ENCODE data around the gene BRMS1L.
"Not testable (repeated sequence)": the region's sequence is repeated elsewhere in the genome, so short reads cannot be mapped to it uniquely, and the experiment has no call there.

Gene BRMS1L
- 12.0 to 16.8 reads per million in 2 donors for total RNA-seq

GRCh38 chr14:35826218-35826951, at the start of gene BRMS1L:
Gene BRMS1L (plus strand): TSS chr14:35826338. CDS start chr14:35826517, 179 bp downstream.
- peak; percentile 92 to 99 (median 97) for DNase-seq

DNA sequence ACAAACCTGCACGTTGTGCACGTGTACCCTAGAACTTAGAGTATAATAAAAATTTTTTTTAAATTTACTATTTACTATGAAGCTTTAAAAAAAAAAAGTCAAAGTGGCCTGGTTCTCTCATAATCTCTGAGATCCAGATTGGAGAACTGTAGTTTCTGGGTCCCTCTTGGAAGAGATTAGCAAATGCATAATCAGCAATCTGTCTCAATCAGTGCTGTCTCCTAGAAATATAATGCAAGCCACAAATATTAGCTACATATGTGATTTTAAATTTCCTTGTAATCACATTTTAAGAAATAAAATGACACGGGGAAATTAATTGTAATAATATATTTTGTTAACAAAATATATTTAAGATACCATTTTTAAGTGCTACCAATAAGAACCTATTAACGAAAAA, 49.3 kb upstream of the BRMS1L start:
- DNase-seq, result no peak

DNA sequence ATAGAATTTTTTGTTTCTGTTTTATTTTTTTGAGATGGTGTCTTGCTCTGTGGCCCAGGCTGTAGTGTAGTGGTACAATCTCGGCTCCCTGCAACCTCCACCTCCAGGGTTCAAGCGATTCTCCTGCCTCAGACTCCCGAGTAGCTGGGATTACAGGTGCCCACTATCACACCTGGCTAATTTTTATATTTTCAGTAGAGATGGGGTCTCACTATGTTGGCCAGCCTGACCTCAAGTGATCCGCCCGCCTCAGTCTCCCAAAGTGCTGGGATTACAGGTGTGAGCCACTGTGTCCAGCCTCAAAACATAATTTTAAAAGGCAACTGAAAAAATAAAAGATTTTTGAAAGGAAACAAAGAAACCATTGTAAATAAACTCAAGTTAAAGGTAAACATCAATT, 48.6 kb upstream of the BRMS1L start:
- not testable (repeated sequence) for DNase-seq

- DNase-seq, result no peak
These were observed 46.8 kb upstream of the BRMS1L start for GRCh38 chr14:35779368-35779767.

DNA sequence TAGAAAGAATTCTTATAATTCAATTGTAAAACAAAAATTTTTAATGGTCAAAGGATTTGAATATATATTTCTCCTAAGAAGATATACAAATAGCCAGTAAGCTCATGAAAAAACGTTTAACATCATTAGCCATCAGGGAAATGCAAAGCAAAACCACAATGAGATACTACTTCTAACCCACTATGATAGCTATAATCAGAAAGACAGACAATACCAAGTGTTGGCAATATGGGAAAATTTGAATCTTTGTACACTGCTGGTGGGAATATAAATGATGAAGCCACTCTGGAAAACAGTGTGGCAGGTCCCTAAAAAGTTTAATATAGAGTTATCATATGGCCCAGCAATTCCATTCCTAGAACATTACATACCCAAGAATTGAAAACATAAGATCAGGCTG, 42.4 kb upstream of the BRMS1L start:
- DNase-seq, result no peak

DNA sequence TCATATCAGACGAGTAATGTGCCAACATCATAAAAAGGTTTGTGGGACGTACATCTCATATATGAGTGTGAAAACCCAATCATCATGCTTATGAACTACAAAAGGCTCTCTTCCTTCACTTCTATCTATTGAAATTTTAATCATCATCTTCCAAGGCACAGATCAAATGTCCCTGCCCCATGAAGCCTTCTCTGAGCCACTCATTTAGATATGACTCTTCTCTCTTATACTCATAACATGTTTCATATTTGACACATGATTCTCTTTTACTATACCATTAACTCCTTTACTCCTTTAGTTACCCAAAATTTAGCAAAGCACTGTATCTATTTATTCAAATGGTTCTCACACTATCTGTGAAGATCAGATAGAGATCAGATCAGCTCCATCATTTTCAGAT, 39.3 kb upstream of the BRMS1L start:
- peak in 1 of 5 experiments; percentile 14 for DNase-seq

DNA sequence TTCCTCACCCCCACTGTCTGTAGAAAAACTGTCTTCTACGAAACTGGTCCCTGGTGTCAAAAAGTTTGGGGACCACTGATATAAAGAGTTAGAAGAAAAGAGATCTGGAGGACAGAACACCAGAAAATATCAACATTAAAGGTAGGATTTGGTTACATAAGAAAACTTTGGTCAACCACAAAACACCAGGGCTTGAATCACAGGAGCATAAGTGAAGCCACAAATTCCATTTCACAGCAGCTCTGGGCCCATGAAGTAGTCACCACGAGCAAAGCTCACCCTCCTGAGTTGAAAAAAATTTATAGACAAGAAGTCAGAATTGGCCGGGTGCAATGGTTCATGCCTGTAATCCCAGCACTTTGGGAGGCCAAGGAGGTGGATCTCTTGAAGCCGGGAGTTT, 36.5 kb upstream of the BRMS1L start:
- DNase-seq, result peak in 1 of 5 experiments; percentile 61

DNA sequence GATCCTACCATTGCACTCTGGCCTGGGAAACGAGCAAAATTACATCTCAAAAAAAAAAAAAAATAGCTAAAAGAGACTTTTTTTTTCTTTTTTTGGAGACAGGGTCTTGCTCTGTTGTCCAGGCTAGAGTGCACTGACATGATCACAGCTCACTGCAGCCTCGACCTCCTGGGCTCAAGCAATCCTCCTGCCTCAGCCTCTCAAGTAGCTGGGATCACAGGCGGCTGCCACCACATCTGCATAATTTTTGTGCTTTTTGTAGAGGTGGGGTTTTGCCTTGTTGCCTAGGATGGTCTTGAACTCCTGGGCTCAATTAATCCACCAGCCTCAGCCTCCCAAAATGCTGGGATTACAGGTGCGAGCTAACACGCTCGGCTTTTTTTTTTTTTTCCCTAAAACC, 28.3 kb upstream of the BRMS1L start:
- no peak for DNase-seq

GRCh38 chr14:35806006-35806907, 19.9 kb upstream of the BRMS1L start:
- DNase-seq, result no peak

DNA sequence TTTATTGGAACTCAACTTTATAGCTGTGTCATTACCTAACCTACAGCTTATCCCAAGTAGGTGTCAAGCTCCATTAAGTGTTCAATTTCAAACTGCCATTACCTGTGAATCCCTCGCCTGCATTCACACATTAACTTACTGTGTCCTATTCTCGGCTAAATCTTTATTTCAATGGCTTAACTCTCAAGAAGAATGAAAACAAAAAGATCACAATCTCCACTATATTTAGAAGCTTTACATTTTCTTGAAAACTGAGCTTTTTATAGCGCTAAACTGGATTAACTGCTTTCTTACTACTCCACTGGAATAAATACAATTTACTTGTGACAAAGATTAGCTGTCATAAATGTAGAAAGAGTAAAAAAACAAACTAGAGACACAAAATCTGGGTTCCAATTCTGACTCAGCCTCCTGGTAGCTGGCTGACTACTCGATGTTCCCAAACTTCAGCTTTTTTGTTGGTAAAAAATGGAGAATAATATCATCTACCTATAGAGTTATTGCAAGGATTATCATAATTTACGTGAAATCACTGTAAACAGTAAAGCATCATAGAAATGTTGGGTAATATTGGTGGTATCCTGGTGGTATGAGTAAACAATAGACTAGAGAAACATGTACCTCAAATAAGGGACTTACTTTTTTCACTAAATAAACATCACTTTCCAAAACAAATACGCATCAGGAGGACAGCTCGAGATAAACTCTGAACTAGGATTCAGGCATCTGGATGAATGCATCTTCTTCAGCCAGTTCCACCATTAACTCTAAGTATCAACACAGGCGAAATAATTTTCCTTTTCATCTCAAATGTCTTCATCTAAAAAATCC, 18.8 kb upstream of the BRMS1L start:
- no peak for DNase-seq

DNA sequence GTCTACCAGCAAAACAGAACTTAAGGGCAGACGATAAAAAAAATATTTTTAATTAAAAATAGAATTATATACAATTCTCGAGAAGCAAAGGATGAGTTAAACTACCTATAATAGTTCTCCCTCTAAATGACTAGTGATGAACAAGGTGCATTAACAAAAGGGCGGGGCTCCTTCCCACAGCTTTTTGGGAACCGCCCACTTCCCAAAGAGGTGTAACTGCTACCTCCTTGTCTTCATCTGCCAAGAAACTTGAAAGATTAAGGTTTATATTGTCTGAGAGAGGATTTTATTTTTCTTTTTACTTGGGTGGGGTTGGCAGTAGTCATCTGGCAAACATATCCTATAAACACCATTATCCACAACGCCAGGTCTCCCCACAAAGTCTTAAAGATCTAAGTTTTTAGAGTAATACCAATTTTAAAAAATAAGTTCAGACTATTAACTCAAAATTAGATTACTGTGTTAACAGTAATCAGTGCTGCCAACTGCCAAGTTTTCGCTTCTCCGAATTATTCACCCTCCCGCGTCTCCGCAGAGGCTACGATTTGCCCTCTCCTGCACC, 18.0 kb upstream of the BRMS1L start:
- peak in 2 of 5 experiments; percentile 31 to 35 for DNase-seq

DNA sequence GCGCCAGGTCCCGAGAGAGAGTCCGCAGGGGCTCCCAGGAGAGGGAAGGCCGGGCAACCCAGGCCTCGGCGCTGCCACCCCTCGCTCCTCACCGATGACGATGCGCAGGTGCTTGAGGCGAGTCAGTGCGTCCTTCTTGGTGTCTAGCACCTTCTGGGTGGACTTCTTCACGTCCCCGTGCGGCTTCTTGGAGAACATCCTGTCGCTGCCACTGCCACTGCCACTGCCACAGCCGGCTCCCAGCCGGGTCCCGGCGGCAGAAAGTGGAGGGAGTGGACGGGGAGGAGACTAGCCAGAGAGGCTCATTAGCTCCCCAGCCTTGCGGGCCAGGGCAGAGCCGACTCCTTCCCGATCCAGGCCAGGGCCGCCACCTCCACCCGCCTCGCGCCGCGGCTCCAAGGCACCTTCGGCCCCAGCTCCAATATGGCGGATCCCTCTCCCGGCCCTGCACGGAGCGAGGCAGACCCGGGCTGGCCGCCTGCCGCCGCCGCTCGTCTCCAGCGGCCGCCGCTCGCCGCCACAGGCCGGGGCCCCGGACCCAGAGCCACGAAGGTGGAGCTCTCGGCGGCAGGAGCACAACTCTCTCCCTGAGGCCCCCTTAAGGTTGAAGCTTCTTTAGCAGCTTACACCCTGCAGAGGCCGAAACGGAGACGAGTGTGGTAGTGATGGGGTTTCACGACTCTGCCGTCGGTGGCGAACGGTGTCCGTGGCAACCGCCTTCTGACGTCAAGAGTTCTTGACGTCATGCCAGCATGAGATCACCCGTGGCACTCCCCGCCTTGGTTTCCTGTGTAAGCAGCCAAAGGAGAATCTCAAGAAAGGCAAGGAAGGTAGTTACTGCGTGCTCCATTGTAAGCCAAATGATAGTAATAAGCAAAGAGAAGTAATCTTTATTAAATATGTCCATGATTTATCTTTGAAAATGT, 17.2 kb upstream of the BRMS1L start, which contains the start of gene RALGAPA1:
TSS of gene RALGAPA1 (minus strand) at position 658 of the 926 bp plus-strand sequence. CDS start at position 198, 460 bp downstream.
- DNase-seq, result peak; percentile 76 to 98 (median 92)

DNA sequence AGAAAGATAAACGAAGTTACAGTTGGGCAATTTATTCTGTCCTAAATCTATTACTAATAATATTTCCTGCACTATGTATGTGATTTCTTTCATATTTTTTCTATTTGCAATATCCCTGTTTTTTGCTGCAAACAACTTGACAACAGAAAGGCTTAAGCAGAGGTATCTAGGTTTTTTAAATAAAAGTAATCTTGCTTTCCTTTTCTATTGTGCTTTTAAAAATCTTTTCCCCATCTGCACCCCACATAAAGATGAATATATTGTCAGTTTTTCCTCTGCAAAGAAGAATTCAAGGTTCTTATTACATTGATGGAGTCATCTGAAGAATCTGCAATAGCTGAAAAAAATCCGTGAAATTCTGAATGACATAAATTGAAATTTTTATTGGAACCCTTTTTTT, 16.5 kb upstream of the BRMS1L start:
- no peak for DNase-seq

DNA sequence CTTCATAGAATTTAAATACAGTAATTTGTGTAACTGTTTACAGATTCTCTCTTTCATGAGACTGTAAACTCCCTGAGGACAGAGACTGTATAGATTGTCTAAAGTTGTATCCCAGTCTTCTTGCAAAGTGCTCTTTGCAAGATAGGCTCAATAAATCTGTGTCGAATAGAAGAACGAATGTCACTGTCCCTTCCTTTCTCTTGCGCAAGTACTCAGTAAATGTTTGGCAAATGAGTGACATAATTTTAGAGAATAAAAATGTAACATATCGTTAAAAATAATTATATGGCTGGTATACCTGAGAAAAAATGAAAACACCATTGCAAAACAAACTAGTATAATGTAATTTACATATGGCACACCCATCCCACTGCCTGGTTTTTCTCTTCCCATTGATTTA, 15.2 kb upstream of the BRMS1L start:
- no peak for DNase-seq

DNA sequence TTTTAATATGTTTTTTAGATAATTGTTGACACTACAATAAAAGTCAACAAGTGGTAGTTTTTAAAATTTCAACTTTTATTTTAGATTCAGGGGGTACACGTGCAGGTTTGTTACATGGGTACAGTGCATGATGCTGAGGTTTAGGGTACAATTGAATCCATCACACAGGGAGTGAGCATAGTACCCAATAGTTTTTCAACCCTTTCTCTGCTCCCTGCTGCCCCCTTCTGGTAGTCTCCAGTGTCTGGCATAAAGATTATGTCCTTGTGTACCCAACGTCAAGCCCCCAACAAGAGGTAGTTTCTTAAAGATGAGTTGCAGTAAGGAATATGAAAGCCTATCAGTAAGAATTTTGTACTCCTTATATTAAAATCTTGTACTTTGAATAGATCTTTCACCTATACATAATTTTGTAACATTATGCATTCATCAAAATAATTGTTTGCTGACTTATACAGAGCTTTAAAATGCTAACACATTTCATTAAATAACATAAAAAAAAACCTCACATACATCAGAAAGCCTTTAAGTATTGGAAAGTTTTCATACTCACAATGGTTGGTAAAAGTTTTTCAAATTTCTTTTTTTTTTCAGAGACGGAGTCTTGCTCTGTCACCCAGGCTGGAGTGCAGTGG, 11.7 kb upstream of the BRMS1L start:
- DNase-seq, result peak; percentile 45 to 75 (median 66)

DNA sequence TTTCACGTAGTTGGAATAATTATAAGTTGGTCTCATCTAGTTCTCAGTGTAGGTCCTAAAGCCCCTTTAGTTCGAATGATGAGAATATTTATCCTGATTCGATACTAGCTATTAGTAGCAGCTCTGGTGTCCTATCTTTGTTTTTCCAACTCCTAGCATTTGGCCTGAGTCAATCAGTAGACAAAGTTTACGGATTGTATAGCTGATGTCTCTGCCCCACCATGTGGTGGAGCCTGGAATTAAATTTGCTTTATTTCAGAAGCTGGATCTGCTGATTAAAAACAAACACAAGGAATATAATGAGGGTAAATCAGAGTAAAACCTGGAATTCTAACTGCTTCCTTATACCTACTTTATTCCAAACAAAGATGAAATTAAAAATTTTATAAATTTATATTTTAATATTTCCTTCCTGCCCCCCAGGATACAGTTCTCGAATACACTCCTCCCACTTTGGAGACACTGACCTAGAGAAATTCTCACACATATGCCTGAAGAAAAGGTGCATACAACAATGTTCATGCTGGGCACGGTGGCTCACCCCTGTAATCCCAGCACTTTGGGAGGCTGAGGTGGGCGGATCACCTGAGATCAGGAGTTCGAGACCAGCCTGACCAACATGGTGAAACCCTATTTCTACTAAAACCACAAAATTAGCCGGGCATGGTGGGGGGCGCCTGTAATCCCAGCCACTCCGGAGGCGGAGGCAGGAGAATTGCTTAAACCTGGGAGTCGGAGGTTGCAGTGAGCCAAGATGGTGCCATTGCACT, 7.6 kb upstream of the BRMS1L start:
- peak in 1 of 5 experiments; percentile 48 for DNase-seq

GRCh38 chr14:35819591-35820540, 6.3 kb upstream of the BRMS1L start:
- DNase-seq, result no peak

DNA sequence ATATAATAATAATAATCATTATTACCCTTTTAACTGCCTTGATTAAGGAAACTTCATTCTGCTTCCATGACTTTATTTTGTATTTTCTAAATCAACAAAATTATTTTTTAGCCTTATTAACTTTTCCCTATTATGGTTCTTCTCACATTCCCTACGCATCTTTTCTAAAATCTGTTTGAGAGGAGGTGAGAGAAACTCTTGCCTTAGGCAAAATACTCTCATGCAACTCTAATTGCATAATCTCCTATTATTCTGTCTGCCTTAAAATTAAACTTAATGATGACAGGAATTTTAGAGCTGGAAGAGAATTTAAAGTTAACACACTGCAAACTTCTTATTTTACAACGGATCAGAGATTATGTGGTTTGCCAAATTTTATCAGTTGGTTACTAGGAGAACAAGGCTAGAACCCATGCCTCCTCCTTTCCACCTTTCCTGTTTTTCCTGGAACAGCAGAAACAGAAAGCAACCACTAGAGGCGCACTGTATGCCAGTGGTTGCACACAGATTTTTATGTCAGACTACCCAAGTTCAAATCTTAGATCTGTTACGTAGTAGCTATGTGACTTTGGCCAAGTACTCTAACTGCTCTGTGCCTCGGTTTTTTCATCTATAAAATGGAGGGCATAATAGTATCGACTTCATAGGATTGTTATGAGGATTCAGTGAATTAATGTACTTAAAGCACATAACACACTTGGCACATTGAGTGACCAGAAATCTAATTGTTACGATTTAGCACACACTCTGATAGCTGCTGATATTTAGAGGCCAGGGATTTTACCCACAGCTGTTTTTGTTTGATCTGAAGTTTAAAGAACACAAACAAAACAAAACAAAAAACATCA, 4.3 kb upstream of the BRMS1L start:
- DNase-seq, result peak in 1 of 5 experiments; percentile 54
